ENCODE measurements around the gene EXOSC7.

The EXOSC7 gene

GRCh38 chr3:45002139-45002660, 26.2 kb downstream of the EXOSC7 start:
- no peaks in the 10 kb centered on the region for H3K9me3 ChIP-seq (ENCODE audit: control insufficient read depth, low read length)
- no peak overlapping the region for H3K4me3 ChIP-seq (ENCODE audit: insufficient read depth, low read depth, low read length)
- no peaks in the 10 kb centered on the region for H3K27me3 ChIP-seq (ENCODE audit: control insufficient read depth, insufficient read depth, low read length, poor library complexity, severe bottlenecking)
- peaks cover 66% of the 10 kb centered on the region for H3K36me3 ChIP-seq (ENCODE audit: control insufficient read depth, insufficient read depth, low read length)
- 94 to 100% methylated on average over 1 to 2 of the region's 2 CpGs for WGBS, 2 experiments
- H3K27ac ChIP-seq (ENCODE audit: insufficient read depth, low read depth, low read length, poor library complexity, severe bottlenecking) = no peak overlapping the region
- no peaks in the 10 kb centered on the region for H3K4me1 ChIP-seq (ENCODE audit: control insufficient read depth, insufficient read depth, low read length)

GRCh38 chr3:45002720-45003119, 26.7 kb downstream of the EXOSC7 start:
- H3K4me1 ChIP-seq (ENCODE audit: control insufficient read depth, insufficient read depth, low read length) = no peaks in the 10 kb centered on the region
- H3K27me3 ChIP-seq (ENCODE audit: control insufficient read depth, insufficient read depth, low read length, poor library complexity, severe bottlenecking) = no peaks in the 10 kb centered on the region
- H3K4me3 ChIP-seq (ENCODE audit: insufficient read depth, low read depth, low read length) = no peak overlapping the region
- WGBS, 2 experiments = 92 to 97% methylated on average over 3 of the region's 3 CpGs
- peaks cover 65% of the 10 kb centered on the region for H3K36me3 ChIP-seq (ENCODE audit: control insufficient read depth, insufficient read depth, low read length)
- no peak overlapping the region for H3K27ac ChIP-seq (ENCODE audit: insufficient read depth, low read depth, low read length, poor library complexity, severe bottlenecking)
- no peaks in the 10 kb centered on the region for H3K9me3 ChIP-seq (ENCODE audit: control insufficient read depth, low read length)

- H3K27me3 ChIP-seq (ENCODE audit: control insufficient read depth, insufficient read depth, low read length, poor library complexity, severe bottlenecking) = no peaks in the 10 kb centered on the region
- H3K36me3 ChIP-seq (ENCODE audit: control insufficient read depth, insufficient read depth, low read length) = peaks cover 61% of the 10 kb centered on the region
- H3K4me3 ChIP-seq (ENCODE audit: insufficient read depth, low read depth, low read length) = no peak overlapping the region
- no peaks in the 10 kb centered on the region for H3K9me3 ChIP-seq (ENCODE audit: control insufficient read depth, low read length)
- no peak overlapping the region for H3K27ac ChIP-seq (ENCODE audit: insufficient read depth, low read depth, low read length, poor library complexity, severe bottlenecking)
- no peaks in the 10 kb centered on the region for H3K4me1 ChIP-seq (ENCODE audit: control insufficient read depth, insufficient read depth, low read length)
Observed at GRCh38 chr3:45003406-45003805, 27.4 kb downstream of the EXOSC7 start.

- Histone ChIP-seq H3K4me1 (ENCODE audit: control insufficient read depth, insufficient read depth, low read length) (no peaks in the 10 kb centered on the region), H3K27me3 (ENCODE audit: control insufficient read depth, insufficient read depth, low read length, poor library complexity, severe bottlenecking) (no peaks in the 10 kb centered on the region), H3K4me3 (ENCODE audit: insufficient read depth, low read depth, low read length) (no peak overlapping the region), H3K27ac (ENCODE audit: insufficient read depth, low read depth, low read length, poor library complexity, severe bottlenecking) (no peak overlapping the region), H3K36me3 (ENCODE audit: control insufficient read depth, insufficient read depth, low read length) (peaks cover 58% of the 10 kb centered on the region), H3K9me3 (ENCODE audit: control insufficient read depth, low read length) (no peaks in the 10 kb centered on the region)
- 98% methylated on average over 2 of the region's 2 CpGs for WGBS, 2 experiments
Observed at GRCh38 chr3:45003859-45004258, 27.8 kb downstream of the EXOSC7 start.

- Histone ChIP-seq H3K4me1 (ENCODE audit: control insufficient read depth, insufficient read depth, low read length) (no peaks in the 10 kb centered on the region), H3K27me3 (ENCODE audit: control insufficient read depth, insufficient read depth, low read length, poor library complexity, severe bottlenecking) (no peaks in the 10 kb centered on the region), H3K4me3 (ENCODE audit: insufficient read depth, low read depth, low read length) (no peak overlapping the region), H3K27ac (ENCODE audit: insufficient read depth, low read depth, low read length, poor library complexity, severe bottlenecking) (no peak overlapping the region), H3K9me3 (ENCODE audit: control insufficient read depth, low read length) (no peaks in the 10 kb centered on the region), H3K36me3 (ENCODE audit: control insufficient read depth, insufficient read depth, low read length) (peaks cover 52% of the 10 kb centered on the region)
- 96% methylated on average over 8 of the region's 8 CpGs for WGBS, 2 experiments
Observed at GRCh38 chr3:45007091-45007490, 31.0 kb downstream of the EXOSC7 start.

- Histone ChIP-seq H3K27me3 (ENCODE audit: control insufficient read depth, insufficient read depth, low read length, poor library complexity, severe bottlenecking) (no peaks in the 10 kb centered on the region), H3K9me3 (ENCODE audit: control insufficient read depth, low read length) (no peaks in the 10 kb centered on the region), H3K4me3 (ENCODE audit: insufficient read depth, low read depth, low read length) (no peak overlapping the region), H3K36me3 (ENCODE audit: control insufficient read depth, insufficient read depth, low read length) (peaks cover 43% of the 10 kb centered on the region), H3K4me1 (ENCODE audit: control insufficient read depth, insufficient read depth, low read length) (no peaks in the 10 kb centered on the region), H3K27ac (ENCODE audit: insufficient read depth, low read depth, low read length, poor library complexity, severe bottlenecking) (no peak overlapping the region)
- WGBS, 2 experiments = 95 to 100% methylated on average over 1 of the region's 1 CpG
Observed at GRCh38 chr3:45008117-45008516, 32.1 kb downstream of the EXOSC7 start.

GRCh38 chr3:45009868-45010267, 33.8 kb downstream of the EXOSC7 start:
- H3K4me1 ChIP-seq (ENCODE audit: control insufficient read depth, insufficient read depth, low read length) = no peaks in the 10 kb centered on the region
- H3K27me3 ChIP-seq (ENCODE audit: control insufficient read depth, insufficient read depth, low read length, poor library complexity, severe bottlenecking) = no peaks in the 10 kb centered on the region
- no peak overlapping the region for H3K27ac ChIP-seq (ENCODE audit: insufficient read depth, low read depth, low read length, poor library complexity, severe bottlenecking)
- no peaks in the 10 kb centered on the region for H3K9me3 ChIP-seq (ENCODE audit: control insufficient read depth, low read length)
- H3K36me3 ChIP-seq (ENCODE audit: control insufficient read depth, insufficient read depth, low read length) = peaks cover 34% of the 10 kb centered on the region
- WGBS, 2 experiments = 100% methylated on average over 1 of the region's 1 CpG
- H3K4me3 ChIP-seq (ENCODE audit: insufficient read depth, low read depth, low read length) = no peak overlapping the region

- WGBS, 2 experiments = 87% methylated on average over 3 of the region's 3 CpGs
Observed at GRCh38 chr3:45010811-45011333, 34.8 kb downstream of the EXOSC7 start.

GRCh38 chr3:45011756-45012508, 35.9 kb downstream of the EXOSC7 start:
- Histone ChIP-seq H3K9me3 (ENCODE audit: control insufficient read depth, low read length) (no peaks in the 10 kb centered on the region), H3K27me3 (ENCODE audit: control insufficient read depth, insufficient read depth, low read length, poor library complexity, severe bottlenecking) (no peaks in the 10 kb centered on the region), H3K4me1 (ENCODE audit: control insufficient read depth, insufficient read depth, low read length) (no peaks in the 10 kb centered on the region), H3K4me3 (ENCODE audit: insufficient read depth, low read depth, low read length) (no peak overlapping the region), H3K36me3 (ENCODE audit: control insufficient read depth, insufficient read depth, low read length) (peaks cover 23% of the 10 kb centered on the region), H3K27ac (ENCODE audit: insufficient read depth, low read depth, low read length, poor library complexity, severe bottlenecking) (no peak overlapping the region)
- WGBS, 2 experiments = 93% methylated on average over 7 of the region's 7 CpGs

More at GRCh38 chr3:45010811-45011333, 34.8 kb downstream of the EXOSC7 start:
- Histone ChIP-seq H3K9me3 (ENCODE audit: control insufficient read depth, low read length) (no peaks in the 10 kb centered on the region), H3K27me3 (ENCODE audit: control insufficient read depth, insufficient read depth, low read length, poor library complexity, severe bottlenecking) (no peaks in the 10 kb centered on the region), H3K4me3 (ENCODE audit: insufficient read depth, low read depth, low read length) (no peak overlapping the region), H3K4me1 (ENCODE audit: control insufficient read depth, insufficient read depth, low read length) (no peaks in the 10 kb centered on the region), H3K27ac (ENCODE audit: insufficient read depth, low read depth, low read length, poor library complexity, severe bottlenecking) (no peak overlapping the region), H3K36me3 (ENCODE audit: control insufficient read depth, insufficient read depth, low read length) (peaks cover 24% of the 10 kb centered on the region)

GRCh38 chr3:45012577-45012976, 36.5 kb downstream of the EXOSC7 start:
- Histone ChIP-seq H3K27me3 (ENCODE audit: control insufficient read depth, insufficient read depth, low read length, poor library complexity, severe bottlenecking) (no peaks in the 10 kb centered on the region), H3K4me3 (ENCODE audit: insufficient read depth, low read depth, low read length) (no peak overlapping the region), H3K36me3 (ENCODE audit: control insufficient read depth, insufficient read depth, low read length) (peaks cover 17% of the 10 kb centered on the region), H3K4me1 (ENCODE audit: control insufficient read depth, insufficient read depth, low read length) (no peaks in the 10 kb centered on the region), H3K27ac (ENCODE audit: insufficient read depth, low read depth, low read length, poor library complexity, severe bottlenecking) (no peak overlapping the region), H3K9me3 (ENCODE audit: control insufficient read depth, low read length) (no peaks in the 10 kb centered on the region)
- WGBS, 2 experiments = 94% methylated on average over 3 to 4 of the region's 4 CpGs

Measured in ectodermal cell (in vitro differentiated cells).